ENCODE data around the gene ABHD15. TPM values are rescaled to one million over a fixed set of nuclear protein-coding genes. Genes with fewer than 3 reads are reported as not detected.

The ABHD15 gene
- total and polyA plus RNA-seq, 9 of the 15 experiments (the other 6 are each of a cell fraction or from before 2014, with no cell fraction given), result 0.85 to 4.2 (median 2.1) TPM

- no peak for TF ChIP-seq RERE (CRISPR knock-in tag; IDR thresholded peaks at IDR 0.05; ENCODE audit: borderline replicate concordance)
- TF ChIP-seq IRF2 (CRISPR knock-in tag; IDR thresholded peaks at IDR 0.05), result no peak
- TF ChIP-seq IRF1 (CRISPR knock-in tag; IDR thresholded peaks at IDR 0.05; ENCODE audit: borderline replicate concordance), result no peak
- no peak for TF ChIP-seq ZNF644 (tag; IDR thresholded peaks at IDR 0.05; ENCODE audit: low read depth)
- TF ChIP-seq TBL1XR1 (IDR thresholded peaks at IDR 0.05; ENCODE audit: low read length in 2 of 2), result no peak
- TF ChIP-seq SMAD2 (IDR thresholded peaks at IDR 0.05; ENCODE audit: low read depth, low read length), result no peak
- no peak for TF ChIP-seq ZNF436 (CRISPR knock-in tag; IDR thresholded peaks at IDR 0.05)
- TF ChIP-seq CBX1 (IDR thresholded peaks at IDR 0.05; ENCODE audit: low read depth), result no peak
- no peak for TF ChIP-seq RAD51 (IDR thresholded peaks at IDR 0.05; ENCODE audit: borderline replicate concordance, low read depth)
- no peak for TF ChIP-seq MLX (CRISPR knock-in tag; conservative IDR thresholded peaks at IDR 0.05)
- no peak for TF ChIP-seq EP300 (IDR thresholded peaks at IDR 0.05; ENCODE audit: low read length)
- 0 out of 2 replicates have a peak, but pooled peaks have one; percentile 58 for TF ChIP-seq SMARCA4 (IDR thresholded peaks at IDR 0.05)
- no peak for TF ChIP-seq FUS (optimal IDR thresholded peaks at IDR 0.05; ENCODE audit: low read depth, low read length)
- 0 out of 2 replicates have a peak, but pooled peaks have one; percentile 19 for TF ChIP-seq ATF6 (CRISPR knock-in tag; IDR thresholded peaks at IDR 0.05)
- TF ChIP-seq FOS (IDR thresholded peaks at IDR 0.05; ENCODE audit: extremely low read depth, insufficient read length), result no peak
- TF ChIP-seq TEAD1 (CRISPR knock-in tag; IDR thresholded peaks at IDR 0.05), result 0 out of 4 replicates have a peak, but pooled peaks of 1 of the 2 experiments have one; percentile 49
- 0 out of 2 replicates have a peak, but pooled peaks have one; percentile 15 for TF ChIP-seq PHF8 (IDR thresholded peaks at IDR 0.05; ENCODE audit: borderline replicate concordance, low read length)
- no peak for TF ChIP-seq USF1 (CRISPR knock-in tag; IDR thresholded peaks at IDR 0.05)
These were observed 24.4 kb upstream of the ABHD15 start (continued) for GRCh38 chr17:29591146-29591736.
